ENCODE data around the gene VWA3A.

The VWA3A gene

GRCh38 chr16:22188267-22188594 is 95.9 kb downstream of the VWA3A start:
- DNase-seq = no peak

GRCh38 chr16:22188595-22189442 is 96.5 kb downstream of the VWA3A start:
- DNase-seq = peak; percentile 61 to 66

DNA sequence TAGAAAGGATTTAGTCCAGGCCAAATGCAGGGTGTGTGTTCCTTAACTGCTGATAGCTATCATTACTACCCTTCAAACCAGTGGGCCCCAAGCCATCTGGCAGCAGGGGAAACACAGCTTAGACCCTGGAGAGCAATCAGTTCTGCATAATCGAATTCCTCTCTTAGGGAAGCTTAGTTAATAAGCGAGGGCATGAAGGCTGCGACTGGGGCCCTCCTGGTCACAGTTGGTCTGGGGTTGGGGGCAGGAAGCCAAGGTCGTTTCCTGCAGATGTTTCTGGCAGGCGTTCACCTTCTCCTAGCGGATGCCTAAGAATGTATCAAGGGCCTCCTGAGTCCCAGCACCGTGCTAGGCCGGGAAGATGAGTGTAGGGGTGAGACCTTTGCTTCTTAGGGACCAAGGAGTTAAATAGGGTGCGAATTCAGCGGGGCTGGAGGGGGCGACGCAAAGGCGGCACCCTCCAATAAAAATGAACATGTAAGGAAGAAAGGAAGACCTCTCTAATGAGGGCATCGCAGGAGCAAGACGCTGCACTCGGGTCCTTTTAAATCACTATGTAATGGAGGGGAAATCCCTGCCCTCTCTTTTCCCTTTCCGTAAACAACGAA is 97.2 kb downstream of the VWA3A start:
- DNase-seq = peak; percentile 22 to 37

GRCh38 chr16:22190081-22190775 is 97.9 kb downstream of the VWA3A start:
- DNase-seq = peak; percentile 95 to 98

GRCh38 chr16:22190776-22191531 is 98.6 kb downstream of the VWA3A start:
- peak; percentile 95 to 98 for DNase-seq

GRCh38 chr16:22191532-22192260 is 99.4 kb downstream of the VWA3A start:
- DNase-seq = peak in 1 of 2 experiments; percentile 28

- peak; percentile 47 to 54 for DNase-seq
These were observed 100.1 kb downstream of the VWA3A start for GRCh38 chr16:22192261-22193062.

DNA sequence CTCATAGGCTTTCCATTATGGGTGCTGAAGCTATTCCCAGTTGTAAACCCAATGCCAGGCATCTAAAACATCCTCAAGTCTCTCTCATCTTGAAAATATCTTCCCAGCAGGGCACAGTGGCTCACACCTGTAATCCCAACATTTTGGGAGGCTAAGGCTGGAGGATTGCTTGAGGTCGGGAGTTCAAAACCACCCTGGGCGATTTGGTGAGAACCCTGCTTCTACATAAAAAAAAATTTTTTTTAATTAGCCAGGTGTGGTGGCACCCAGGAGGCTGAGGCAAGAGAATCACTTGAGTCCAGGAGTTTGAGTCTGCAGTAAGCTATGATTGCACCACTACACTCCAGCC is 100.7 kb downstream of the VWA3A start:
- DNase-seq = no peak

DNA sequence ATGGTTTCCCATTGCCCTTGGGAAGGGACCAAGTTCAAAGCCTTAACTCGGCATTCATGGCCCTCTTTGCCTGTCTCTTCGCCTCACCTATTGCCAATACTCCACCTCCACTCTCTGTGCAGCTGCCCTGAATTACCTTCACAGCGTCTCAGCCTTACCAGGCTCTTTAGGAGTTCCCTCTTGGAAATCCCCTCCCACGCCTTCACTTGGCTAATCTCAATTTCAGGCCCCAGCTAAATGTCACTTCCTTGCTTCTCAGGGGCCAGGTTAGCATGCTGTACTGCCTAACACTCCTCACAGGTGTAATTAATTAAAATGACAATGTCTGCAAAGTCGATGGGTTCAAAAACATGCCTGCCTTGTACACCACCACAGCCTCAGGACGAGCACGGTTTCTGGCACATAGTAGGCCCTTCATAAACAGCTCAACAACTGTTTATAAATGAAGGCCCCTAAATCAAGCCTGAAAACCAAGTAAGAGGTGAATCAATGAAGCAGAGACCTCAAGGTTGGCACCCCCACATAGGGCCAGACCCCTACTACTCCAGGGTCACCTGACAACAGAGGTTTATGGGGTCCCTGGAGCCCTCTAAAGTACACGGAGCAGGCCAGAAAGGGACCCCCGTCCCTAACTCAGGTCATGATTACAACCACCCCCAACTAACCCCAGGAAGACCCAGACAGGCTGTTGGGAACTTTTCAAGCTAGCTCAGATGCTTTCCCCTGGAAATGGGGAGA is 102.5 kb downstream of the VWA3A start:
- no peak for DNase-seq

DNA sequence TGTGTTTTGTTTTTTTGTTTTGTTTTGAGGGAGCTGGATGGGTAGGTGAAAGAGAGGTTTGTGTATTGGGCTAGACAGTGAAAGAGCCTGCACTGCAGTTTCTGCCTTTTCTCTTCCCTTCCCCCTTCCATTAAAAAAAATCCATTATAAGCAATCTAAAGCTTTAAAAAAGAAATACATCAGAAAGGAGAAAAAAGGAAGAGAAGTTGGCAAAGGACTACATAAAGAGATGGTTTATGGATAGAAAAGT is 103.0 kb downstream of the VWA3A start:
- no peak for DNase-seq

GRCh38 chr16:22195695-22196558 is 103.6 kb downstream of the VWA3A start:
- DNase-seq = peak; percentile 59 to 62

DNA sequence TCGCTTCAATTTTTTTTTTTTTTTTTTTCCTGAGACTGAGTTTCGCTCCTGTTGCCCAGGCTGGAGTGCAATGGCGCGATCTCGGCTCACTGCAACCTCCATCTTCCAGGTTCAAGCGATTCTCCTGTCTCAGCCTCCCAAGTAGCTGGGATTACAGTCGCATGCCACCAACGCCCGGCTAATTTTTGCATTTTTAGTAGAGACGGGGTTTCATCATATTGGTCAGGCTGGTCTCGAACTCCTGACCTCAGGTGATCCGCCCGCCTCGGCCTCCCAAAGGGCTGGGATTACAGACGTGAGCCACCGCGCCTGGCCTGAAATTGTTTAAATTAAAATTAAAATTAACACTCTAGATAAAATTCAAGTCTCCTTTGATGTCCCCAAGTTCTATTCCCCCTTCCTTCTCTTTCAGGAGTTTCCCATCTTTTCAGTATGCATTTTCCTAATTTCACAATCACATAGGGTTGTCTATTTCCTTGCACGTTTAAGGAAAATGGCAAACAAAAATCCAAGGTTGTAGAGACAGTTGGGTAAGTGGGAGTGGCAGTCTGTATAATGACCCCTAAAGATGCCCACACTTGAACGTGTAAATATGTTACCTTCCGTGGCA is 104.3 kb downstream of the VWA3A start:
- peak in 1 of 2 experiments; percentile 1 for DNase-seq

DNA sequence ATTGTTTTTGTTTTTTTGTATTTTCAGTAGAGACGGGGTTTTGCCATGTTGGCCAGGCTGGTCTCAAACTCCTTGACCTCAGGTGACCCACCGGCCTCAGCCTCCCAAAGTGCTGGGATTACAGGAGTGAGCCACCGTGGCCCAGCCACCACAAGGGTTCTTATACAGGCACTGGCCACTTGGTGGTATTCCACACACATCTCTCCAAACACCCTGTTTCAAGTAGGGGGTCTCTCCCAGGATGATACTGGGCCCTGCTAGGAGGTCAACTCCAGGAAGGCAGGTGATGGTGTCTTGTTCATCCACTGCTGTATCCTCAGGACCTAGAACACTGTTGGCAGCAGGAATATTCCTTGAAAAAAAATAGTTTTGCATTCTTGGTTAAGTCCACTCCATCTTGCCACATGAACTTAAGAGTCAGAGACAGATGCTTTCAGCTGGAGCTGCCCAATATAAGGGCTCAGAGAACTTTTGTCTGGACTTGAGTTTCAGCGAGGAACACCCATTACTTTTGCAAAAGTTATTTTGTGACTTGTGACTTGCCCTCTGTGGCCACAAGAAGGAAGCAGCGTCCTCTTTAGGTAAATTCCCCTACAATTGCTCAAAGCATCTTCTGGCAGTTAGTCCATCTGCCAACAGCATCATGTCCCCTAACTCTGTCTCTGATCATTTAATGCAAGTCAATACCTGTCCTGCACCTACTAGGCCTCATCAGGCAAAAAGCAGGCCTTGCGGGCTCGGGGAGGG is 106.4 kb downstream of the VWA3A start:
- DNase-seq = no peak

DNA sequence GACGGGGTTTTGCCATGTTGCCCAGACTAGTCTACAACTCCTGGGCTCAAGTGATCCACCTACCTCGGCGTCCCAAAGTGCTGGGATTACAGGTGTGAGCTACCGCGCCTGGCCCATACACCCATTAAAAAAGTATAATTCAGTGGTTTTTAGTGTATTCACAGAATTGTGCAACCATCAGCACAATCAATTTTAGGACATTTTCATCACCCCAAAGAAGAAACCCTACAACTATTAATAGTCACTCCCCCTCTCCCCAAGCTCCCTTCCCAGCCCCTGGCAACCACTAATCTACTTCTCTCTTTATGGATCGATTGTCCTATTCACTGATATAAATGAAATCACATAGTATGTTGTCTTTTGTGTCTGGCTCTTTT is 109.9 kb downstream of the VWA3A start:
- no peak for DNase-seq

GRCh38 chr16:22203091-22203490 is 110.8 kb downstream of the VWA3A start:
- no peak for DNase-seq

GRCh38 chr16:22204091-22204655 is 111.8 kb downstream of the VWA3A start:
- DNase-seq = no peak

- DNase-seq = no peak
These were observed 113.3 kb downstream of the VWA3A start for GRCh38 chr16:22205577-22206012.

GRCh38 chr16:22206013-22206841 is 113.9 kb downstream of the VWA3A start, which contains the start of gene EEF2K:
Gene EEF2K (plus strand): TSS chr16:22206278. CDS start chr16:22225730, 19,452 bp downstream.
- DNase-seq = peak; percentile 40 to 53

All from Kasumi-1 (cell line).